Osteoblast (primary cell): ENCODE results near the gene WDTC1. TPM values are rescaled to one million over a fixed set of nuclear protein-coding genes. Genes with fewer than 3 reads are reported as not detected.

ENCODE experiments used
- DNase-seq: peaks from one replicate; pipeline ENCODE4 v3.0.0; 2011; ENCODE audit warnings: low spot score, mixed read lengths; ENCODE audit not compliant: insufficient read length; ENCODE audit errors: missing footprints
- H2AFZ ChIP-seq: 2 replicates; pipeline ENCODE4 v1.6.0; 2011; ENCODE audit warnings: mild to moderate bottlenecking, low read length
- H3K27ac ChIP-seq: 2 replicates; pipeline ENCODE4 v1.5.1; 2011; ENCODE audit warnings: mild to moderate bottlenecking, low read depth, low read length, moderate library complexity
- H3K27me3 ChIP-seq: 2 replicates; pipeline ENCODE4 v1.6.0; 2012; ENCODE audit warnings: mild to moderate bottlenecking, control low read depth, inconsistent platforms, low read length, moderate library complexity; ENCODE audit not compliant: insufficient read depth
- H3K36me3 ChIP-seq: 2 replicates; pipeline ENCODE4 v1.5.1; 2011; ENCODE audit warnings: mild to moderate bottlenecking, low read length, control low read depth, moderate library complexity; ENCODE audit not compliant: insufficient read depth
- H3K4me1 ChIP-seq: 2 replicates; pipeline ENCODE4 v1.5.1; 2011; ENCODE audit warnings: mild to moderate bottlenecking, low read length, control low read depth, moderate library complexity; ENCODE audit not compliant: insufficient read depth
- H3K4me2 ChIP-seq: 2 replicates; pipeline ENCODE4 v1.6.0; 2011; ENCODE audit warnings: mild to moderate bottlenecking, low read length; ENCODE audit not compliant: insufficient read depth
- H3K4me3 ChIP-seq: fragments of 200-600 bp; sonication (generic); 3 replicates; pipeline ENCODE4 v1.5.1; 2012; ENCODE audit warnings: mild to moderate bottlenecking, low read length, inconsistent platforms; ENCODE audit not compliant: insufficient read depth
- H3K79me2 ChIP-seq: 2 replicates; pipeline ENCODE4 v1.6.0; 2012; ENCODE audit warnings: mild to moderate bottlenecking, low read length, control low read depth, inconsistent platforms; ENCODE audit not compliant: insufficient read depth
- H3K9me3 ChIP-seq: 2 replicates; pipeline ENCODE4 v1.5.1; 2011; ENCODE audit warnings: low read depth, low read length, control low read depth
- H4K20me1 ChIP-seq: 2 replicates; pipeline ENCODE4 v1.6.0; 2012; ENCODE audit warnings: mild to moderate bottlenecking, low read length, control low read depth; ENCODE audit not compliant: insufficient read depth
- CTCF ChIP-seq: IDR thresholded peaks from 2 replicates; pipeline ENCODE4 v1.5.1; 2011; ENCODE audit warnings: mild to moderate bottlenecking, low read depth, low read length, moderate library complexity; ENCODE audit errors: extremely low read depth
- total RNA-seq: library from RNA; depleted of rRNA; stranded (reverse); fragments of >200 nt; gene quantifications from 2 replicates; pipeline ENCODE4 v1.2.3, GENCODE V29; 2012

The WDTC1 gene
- total RNA-seq, 1 donor = 34.4 TPM

- no peak overlapping the region for H3K4me2 ChIP-seq
- H3K79me2 ChIP-seq = no peaks in the 10 kb centered on the region
- no peak overlapping the region for H3K4me3 ChIP-seq
- H3K4me1 ChIP-seq = peaks cover 24% of the 10 kb centered on the region
- H2AFZ ChIP-seq = no peak overlapping the region
- no peaks in the 10 kb centered on the region for H4K20me1 ChIP-seq
- H3K36me3 ChIP-seq = peaks cover 26% of the 10 kb centered on the region
- peak overlapping the region; percentile 27 for H3K27ac ChIP-seq
- H3K9me3 ChIP-seq = no peaks in the 10 kb centered on the region
- no peak for DNase-seq
- no peaks in the 10 kb centered on the region for H3K27me3 ChIP-seq
- no peak for TF ChIP-seq CTCF
Observed at GRCh38 chr1:27301052-27301422, 66.6 kb downstream of the WDTC1 start.

GRCh38 chr1:27301582-27302199, 67.3 kb downstream of the WDTC1 start:
- Histone ChIP-seq H3K4me1 (peaks cover 24% of the 10 kb centered on the region), H3K4me3 (no peak overlapping the region), H3K9me3 (no peaks in the 10 kb centered on the region), H3K36me3 (peaks cover 26% of the 10 kb centered on the region), H4K20me1 (no peaks in the 10 kb centered on the region), H3K79me2 (no peaks in the 10 kb centered on the region), H3K4me2 (no peak overlapping the region), H3K27ac (no peak overlapping the region), H2AFZ (no peak overlapping the region), H3K27me3 (no peaks in the 10 kb centered on the region)
- DNase-seq = no peak
- TF ChIP-seq CTCF = no peak

- no peak for TF ChIP-seq CTCF
- peaks cover 24% of the 10 kb centered on the region for H3K4me1 ChIP-seq
Observed at GRCh38 chr1:27302612-27303011, 68.2 kb downstream of the WDTC1 start.

DNA sequence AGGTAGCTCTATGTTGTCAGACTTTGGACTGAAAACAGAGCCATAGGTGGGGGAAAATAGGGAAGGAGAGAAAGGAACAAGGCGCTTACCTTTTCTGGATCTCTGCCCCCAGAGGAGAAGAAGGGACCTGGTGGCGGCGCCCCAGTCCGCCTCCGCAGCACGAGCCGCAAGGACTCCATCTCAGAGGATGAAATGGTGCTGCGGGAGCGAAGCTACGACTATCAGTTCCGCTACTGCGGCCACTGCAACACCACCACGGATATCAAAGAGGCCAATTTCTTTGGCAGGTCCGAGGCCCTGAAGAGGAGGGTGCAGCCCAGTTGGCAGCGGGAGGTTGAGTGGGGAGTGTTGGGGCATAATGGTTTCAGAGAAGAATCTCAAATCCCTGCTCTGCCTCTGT, 69.1 kb downstream of the WDTC1 start:
- no peak overlapping the region for H2AFZ ChIP-seq
- no peaks in the 10 kb centered on the region for H3K9me3 ChIP-seq
- no peak overlapping the region for H3K4me2 ChIP-seq
- H3K27me3 ChIP-seq = no peaks in the 10 kb centered on the region
- no peaks in the 10 kb centered on the region for H4K20me1 ChIP-seq
- DNase-seq = no peak
- H3K79me2 ChIP-seq = no peaks in the 10 kb centered on the region
- no peak for TF ChIP-seq CTCF
- H3K4me1 ChIP-seq = peaks cover 24% of the 10 kb centered on the region
- peaks cover 9% of the 10 kb centered on the region for H3K36me3 ChIP-seq
- H3K4me3 ChIP-seq = no peak overlapping the region
- H3K27ac ChIP-seq = no peak overlapping the region

More at GRCh38 chr1:27302612-27303011, 68.2 kb downstream of the WDTC1 start:
- Histone ChIP-seq H4K20me1 (no peaks in the 10 kb centered on the region), H3K4me2 (no peak overlapping the region), H3K27ac (no peak overlapping the region), H3K9me3 (no peaks in the 10 kb centered on the region), H3K27me3 (no peaks in the 10 kb centered on the region), H3K79me2 (no peaks in the 10 kb centered on the region), H2AFZ (no peak overlapping the region), H3K4me3 (no peak overlapping the region), H3K36me3 (peaks cover 17% of the 10 kb centered on the region)
- DNase-seq = no peak
